Measurements from ENCODE around the gene IDE.

DNA sequence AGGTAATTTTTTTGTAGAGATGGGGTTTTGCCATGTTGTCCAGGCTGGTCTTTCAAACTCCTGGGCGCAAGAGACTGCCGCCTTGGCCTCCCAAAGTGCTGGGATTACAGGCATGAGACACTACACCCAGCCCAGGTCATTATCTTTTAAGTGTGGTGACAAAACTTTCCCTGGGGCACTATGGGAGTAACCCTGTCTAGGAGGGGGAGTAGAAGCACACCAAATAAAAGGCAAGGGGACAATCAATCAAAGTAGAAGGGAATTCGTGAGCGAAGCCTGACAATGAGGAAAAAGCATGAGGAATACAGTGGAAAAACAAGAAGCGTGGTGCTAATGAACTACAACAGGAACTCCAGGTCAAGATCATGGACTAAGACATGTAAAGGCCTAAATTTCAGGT is 31.4 kb downstream of the IDE start:
- TF ChIP-seq CREB1 (IDR thresholded peaks at IDR 0.05; ENCODE audit: low read depth) (no peak), YY1 (IDR thresholded peaks at IDR 0.05; ENCODE audit: low read depth) (no peak), RAD21 (IDR thresholded peaks at IDR 0.05; ENCODE audit: low read depth) (no peak), CEBPB (IDR thresholded peaks at IDR 0.05) (no peak), TEAD4 (IDR thresholded peaks at IDR 0.05) (no peak), TCF12 (IDR thresholded peaks at IDR 0.05; ENCODE audit: low read depth) (no peak), FOXM1 (IDR thresholded peaks at IDR 0.05; ENCODE audit: borderline replicate concordance, low read depth) (no peak), TAF1 (IDR thresholded peaks at IDR 0.05; ENCODE audit: low read depth) (no peak)
- TF ChIP-seq, protein P1, sequence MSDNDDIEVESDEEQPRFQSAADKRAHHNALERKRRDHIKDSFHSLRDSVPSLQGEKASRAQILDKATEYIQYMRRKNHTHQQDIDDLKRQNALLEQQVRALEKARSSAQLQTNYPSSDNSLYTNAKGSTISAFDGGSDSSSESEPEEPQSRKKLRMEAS (IDR thresholded peaks at IDR 0.05) = no peak
- TF ChIP-seq, protein P2, sequence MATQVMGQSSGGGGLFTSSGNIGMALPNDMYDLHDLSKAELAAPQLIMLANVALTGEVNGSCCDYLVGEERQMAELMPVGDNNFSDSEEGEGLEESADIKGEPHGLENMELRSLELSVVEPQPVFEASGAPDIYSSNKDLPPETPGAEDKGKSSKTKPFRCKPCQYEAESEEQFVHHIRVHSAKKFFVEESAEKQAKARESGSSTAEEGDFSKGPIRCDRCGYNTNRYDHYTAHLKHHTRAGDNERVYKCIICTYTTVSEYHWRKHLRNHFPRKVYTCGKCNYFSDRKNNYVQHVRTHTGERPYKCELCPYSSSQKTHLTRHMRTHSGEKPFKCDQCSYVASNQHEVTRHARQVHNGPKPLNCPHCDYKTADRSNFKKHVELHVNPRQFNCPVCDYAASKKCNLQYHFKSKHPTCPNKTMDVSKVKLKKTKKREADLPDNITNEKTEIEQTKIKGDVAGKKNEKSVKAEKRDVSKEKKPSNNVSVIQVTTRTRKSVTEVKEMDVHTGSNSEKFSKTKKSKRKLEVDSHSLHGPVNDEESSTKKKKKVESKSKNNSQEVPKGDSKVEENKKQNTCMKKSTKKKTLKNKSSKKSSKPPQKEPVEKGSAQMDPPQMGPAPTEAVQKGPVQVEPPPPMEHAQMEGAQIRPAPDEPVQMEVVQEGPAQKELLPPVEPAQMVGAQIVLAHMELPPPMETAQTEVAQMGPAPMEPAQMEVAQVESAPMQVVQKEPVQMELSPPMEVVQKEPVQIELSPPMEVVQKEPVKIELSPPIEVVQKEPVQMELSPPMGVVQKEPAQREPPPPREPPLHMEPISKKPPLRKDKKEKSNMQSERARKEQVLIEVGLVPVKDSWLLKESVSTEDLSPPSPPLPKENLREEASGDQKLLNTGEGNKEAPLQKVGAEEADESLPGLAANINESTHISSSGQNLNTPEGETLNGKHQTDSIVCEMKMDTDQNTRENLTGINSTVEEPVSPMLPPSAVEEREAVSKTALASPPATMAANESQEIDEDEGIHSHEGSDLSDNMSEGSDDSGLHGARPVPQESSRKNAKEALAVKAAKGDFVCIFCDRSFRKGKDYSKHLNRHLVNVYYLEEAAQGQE (IDR thresholded peaks at IDR 0.05; ENCODE audit: low read depth) = no peak
- TF ChIP-seq, protein P3, sequence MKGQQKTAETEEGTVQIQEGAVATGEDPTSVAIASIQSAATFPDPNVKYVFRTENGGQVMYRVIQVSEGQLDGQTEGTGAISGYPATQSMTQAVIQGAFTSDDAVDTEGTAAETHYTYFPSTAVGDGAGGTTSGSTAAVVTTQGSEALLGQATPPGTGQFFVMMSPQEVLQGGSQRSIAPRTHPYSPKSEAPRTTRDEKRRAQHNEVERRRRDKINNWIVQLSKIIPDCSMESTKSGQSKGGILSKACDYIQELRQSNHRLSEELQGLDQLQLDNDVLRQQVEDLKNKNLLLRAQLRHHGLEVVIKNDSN (IDR thresholded peaks at IDR 0.05) = no peak

Measured in Ishikawa (cell line).